ENCODE results near the gene RBFOX2. TPM values are rescaled to one million over a fixed set of nuclear protein-coding genes. Genes with fewer than 3 reads are reported as not detected.

The RBFOX2 gene
- total and polyA plus RNA-seq, 4 donors, result 14.2 to 53.6 (median 25.6) TPM

GRCh38 chr22:36052505-36052941 lies 23.9 kb upstream of the RBFOX2 start:
- H3K36me3 ChIP-seq (ENCODE audit: control insufficient read depth in 4 of 4, insufficient read depth in 3 of 4, low read depth in 1 of 4, low read length in 3 of 4), result no peaks in the 10 kb centered on the region
- H3K27ac ChIP-seq (ENCODE audit: low read depth in 1 of 2, low read length in 2 of 2), result no peak overlapping the region
- no peak for DNase-seq (ENCODE audit: low spot score)
- no peaks in the 10 kb centered on the region for H3K27me3 ChIP-seq (ENCODE audit: control insufficient read depth in 4 of 4, insufficient read depth in 4 of 4, low read length in 3 of 4)
- no peak overlapping the region for H3K4me3 ChIP-seq (ENCODE audit: low read depth in 1 of 3, low read length in 3 of 3)
- no peaks in the 10 kb centered on the region for H3K9me3 ChIP-seq (ENCODE audit: control insufficient read depth in 4 of 4, low read length in 3 of 4)
- H3K4me1 ChIP-seq (ENCODE audit: control insufficient read depth in 4 of 4, insufficient read depth in 4 of 4, low read length in 3 of 4), result no peaks in the 10 kb centered on the region
- 91% methylated on average over 5 of the region's 5 CpGs for WGBS
- TF ChIP-seq SP1 (IDR thresholded peaks at IDR 0.05) (no peak), HNF4G (IDR thresholded peaks at IDR 0.05) (no peak), NR2F2 (IDR thresholded peaks at IDR 0.05) (no peak), FOXA1 (IDR thresholded peaks at IDR 0.05) (no peak)
- TF ChIP-seq, protein P1, sequence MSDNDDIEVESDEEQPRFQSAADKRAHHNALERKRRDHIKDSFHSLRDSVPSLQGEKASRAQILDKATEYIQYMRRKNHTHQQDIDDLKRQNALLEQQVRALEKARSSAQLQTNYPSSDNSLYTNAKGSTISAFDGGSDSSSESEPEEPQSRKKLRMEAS (IDR thresholded peaks at IDR 0.05), result no peak
- no peak overlapping the region for H3K9ac ChIP-seq (ENCODE audit: low read depth in 1 of 2, low read length in 2 of 2)

DNA sequence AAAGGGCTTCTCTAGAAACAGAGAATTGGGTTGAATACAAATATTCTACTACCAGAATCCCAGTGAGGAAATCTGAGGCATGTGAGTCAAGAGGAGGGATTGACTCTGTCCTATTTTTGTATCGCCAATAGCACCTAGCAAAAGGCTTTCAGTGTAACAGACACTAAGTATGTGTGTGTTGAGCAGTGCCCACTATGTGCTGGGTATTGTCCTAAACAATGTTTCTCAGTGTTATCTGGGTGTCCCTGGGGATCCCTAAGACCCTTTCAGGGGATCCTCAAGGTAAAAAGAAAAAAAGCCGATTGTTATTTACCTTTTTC lies 21.0 kb upstream of the RBFOX2 start:
- no peaks in the 10 kb centered on the region for H3K4me1 ChIP-seq (ENCODE audit: control insufficient read depth in 4 of 4, insufficient read depth in 4 of 4, low read length in 3 of 4)
- H3K27me3 ChIP-seq (ENCODE audit: control insufficient read depth in 4 of 4, insufficient read depth in 4 of 4, low read length in 3 of 4), result no peaks in the 10 kb centered on the region
- no peaks in the 10 kb centered on the region for H3K9me3 ChIP-seq (ENCODE audit: control insufficient read depth in 4 of 4, low read length in 3 of 4)
- TF ChIP-seq SP1 (IDR thresholded peaks at IDR 0.05), result no peak
- no peak for TF ChIP-seq HNF4G (IDR thresholded peaks at IDR 0.05)
- no peak for TF ChIP-seq YY1 (IDR thresholded peaks at IDR 0.05)
- TF ChIP-seq RAD21 (IDR thresholded peaks at IDR 0.05), result no peak
- no peak for TF ChIP-seq TAF1 (conservative IDR thresholded peaks at IDR 0.05)
- TF ChIP-seq GABPA (IDR thresholded peaks at IDR 0.05 in 1 of 2, conservative IDR thresholded peaks at IDR 0.05 in 1 of 2), result no peak
- TF ChIP-seq, protein P2, sequence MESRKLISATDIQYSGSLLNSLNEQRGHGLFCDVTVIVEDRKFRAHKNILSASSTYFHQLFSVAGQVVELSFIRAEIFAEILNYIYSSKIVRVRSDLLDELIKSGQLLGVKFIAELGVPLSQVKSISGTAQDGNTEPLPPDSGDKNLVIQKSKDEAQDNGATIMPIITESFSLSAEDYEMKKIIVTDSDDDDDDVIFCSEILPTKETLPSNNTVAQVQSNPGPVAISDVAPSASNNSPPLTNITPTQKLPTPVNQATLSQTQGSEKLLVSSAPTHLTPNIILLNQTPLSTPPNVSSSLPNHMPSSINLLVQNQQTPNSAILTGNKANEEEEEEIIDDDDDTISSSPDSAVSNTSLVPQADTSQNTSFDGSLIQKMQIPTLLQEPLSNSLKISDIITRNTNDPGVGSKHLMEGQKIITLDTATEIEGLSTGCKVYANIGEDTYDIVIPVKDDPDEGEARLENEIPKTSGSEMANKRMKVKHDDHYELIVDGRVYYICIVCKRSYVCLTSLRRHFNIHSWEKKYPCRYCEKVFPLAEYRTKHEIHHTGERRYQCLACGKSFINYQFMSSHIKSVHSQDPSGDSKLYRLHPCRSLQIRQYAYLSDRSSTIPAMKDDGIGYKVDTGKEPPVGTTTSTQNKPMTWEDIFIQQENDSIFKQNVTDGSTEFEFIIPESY (IDR thresholded peaks at IDR 0.05), result no peak
- TF ChIP-seq FOXA1 (IDR thresholded peaks at IDR 0.05), result no peak
- TF ChIP-seq, protein P3, sequence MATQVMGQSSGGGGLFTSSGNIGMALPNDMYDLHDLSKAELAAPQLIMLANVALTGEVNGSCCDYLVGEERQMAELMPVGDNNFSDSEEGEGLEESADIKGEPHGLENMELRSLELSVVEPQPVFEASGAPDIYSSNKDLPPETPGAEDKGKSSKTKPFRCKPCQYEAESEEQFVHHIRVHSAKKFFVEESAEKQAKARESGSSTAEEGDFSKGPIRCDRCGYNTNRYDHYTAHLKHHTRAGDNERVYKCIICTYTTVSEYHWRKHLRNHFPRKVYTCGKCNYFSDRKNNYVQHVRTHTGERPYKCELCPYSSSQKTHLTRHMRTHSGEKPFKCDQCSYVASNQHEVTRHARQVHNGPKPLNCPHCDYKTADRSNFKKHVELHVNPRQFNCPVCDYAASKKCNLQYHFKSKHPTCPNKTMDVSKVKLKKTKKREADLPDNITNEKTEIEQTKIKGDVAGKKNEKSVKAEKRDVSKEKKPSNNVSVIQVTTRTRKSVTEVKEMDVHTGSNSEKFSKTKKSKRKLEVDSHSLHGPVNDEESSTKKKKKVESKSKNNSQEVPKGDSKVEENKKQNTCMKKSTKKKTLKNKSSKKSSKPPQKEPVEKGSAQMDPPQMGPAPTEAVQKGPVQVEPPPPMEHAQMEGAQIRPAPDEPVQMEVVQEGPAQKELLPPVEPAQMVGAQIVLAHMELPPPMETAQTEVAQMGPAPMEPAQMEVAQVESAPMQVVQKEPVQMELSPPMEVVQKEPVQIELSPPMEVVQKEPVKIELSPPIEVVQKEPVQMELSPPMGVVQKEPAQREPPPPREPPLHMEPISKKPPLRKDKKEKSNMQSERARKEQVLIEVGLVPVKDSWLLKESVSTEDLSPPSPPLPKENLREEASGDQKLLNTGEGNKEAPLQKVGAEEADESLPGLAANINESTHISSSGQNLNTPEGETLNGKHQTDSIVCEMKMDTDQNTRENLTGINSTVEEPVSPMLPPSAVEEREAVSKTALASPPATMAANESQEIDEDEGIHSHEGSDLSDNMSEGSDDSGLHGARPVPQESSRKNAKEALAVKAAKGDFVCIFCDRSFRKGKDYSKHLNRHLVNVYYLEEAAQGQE (IDR thresholded peaks at IDR 0.05), result no peak
- no peak for TF ChIP-seq EGR1 (IDR thresholded peaks at IDR 0.05; ENCODE audit: low read depth in 2 of 2)
- TF ChIP-seq RXRA (IDR thresholded peaks at IDR 0.05), result no peak
- TF ChIP-seq HNF4A (conservative IDR thresholded peaks at IDR 0.05), result no peak
- TF ChIP-seq ATF3 (IDR thresholded peaks at IDR 0.05), result no peak
- no peak for TF ChIP-seq FOXA2 (IDR thresholded peaks at IDR 0.05)
- no peak for TF ChIP-seq CTCF (IDR thresholded peaks at IDR 0.05; ENCODE audit: low read depth, low read length, missing input control)
- no peak for TF ChIP-seq NR2F2 (IDR thresholded peaks at IDR 0.05)
- TF ChIP-seq, protein P1 (IDR thresholded peaks at IDR 0.05), result no peak
- TF ChIP-seq JUND (IDR thresholded peaks at IDR 0.05), result no peak
- no peak overlapping the region for H3K27ac ChIP-seq (ENCODE audit: low read depth in 1 of 2, low read length in 2 of 2)
- DNase-seq (ENCODE audit: low spot score), result no peak
- no peak overlapping the region for H3K9ac ChIP-seq (ENCODE audit: low read depth in 1 of 2, low read length in 2 of 2)
- 94% methylated on average over 2 of the region's 2 CpGs for WGBS
- H3K36me3 ChIP-seq (ENCODE audit: control insufficient read depth in 4 of 4, insufficient read depth in 3 of 4, low read depth in 1 of 4, low read length in 3 of 4), result no peaks in the 10 kb centered on the region
- H3K4me3 ChIP-seq (ENCODE audit: low read depth in 1 of 3, low read length in 3 of 3), result no peak overlapping the region
